H1 (cell line): Measurements from ENCODE around the gene HPD.

ENCODE experiments used
- EP300 ChIP-seq, 2 experiments: IDR thresholded peaks; 1 replicate in 1 of 2; 2 replicates in 1 of 2; pipeline ENCODE4 v1.6.1; 2011 to 2012; ENCODE audit warnings: low read depth in 2 of 2, low read length in 2 of 2, mild to moderate bottlenecking in 2 of 2, borderline replicate concordance in 1 of 2, inconsistent platforms in 1 of 2, moderate library complexity in 1 of 2
- EZH2 ChIP-seq: fragments of 200-600 bp; sonication (generic); IDR thresholded peaks from 2 replicates; pipeline ENCODE4 v1.7.1; 2012; ENCODE audit warnings: low read depth, mild to moderate bottlenecking, moderate library complexity, low read length, inconsistent platforms; ENCODE audit not compliant: severe bottlenecking
- GABPA ChIP-seq: IDR thresholded peaks from 2 replicates; pipeline ENCODE4 v1.6.1; 2011; ENCODE audit warnings: mild to moderate bottlenecking, low read length, moderate library complexity, borderline replicate concordance; ENCODE audit not compliant: insufficient read depth
- POLR2A ChIP-seq, 2 experiments: IDR thresholded peaks; 1 replicate in 1 of 2; 2 replicates in 1 of 2; pipeline ENCODE4 v1.6.1; 2011; ENCODE audit warnings: low read depth in 2 of 2, low read length in 2 of 2, mild to moderate bottlenecking in 2 of 2; ENCODE audit errors: control extremely low read depth in 1 of 2
- POLR2AphosphoS5 ChIP-seq: IDR thresholded peaks from 2 replicates; pipeline ENCODE4 v1.6.1; 2011; ENCODE audit warnings: low read depth, low read length
- SIN3A ChIP-seq, 2 experiments: IDR thresholded peaks in 1 of 2; conservative IDR thresholded peaks in 1 of 2; 2 replicates each; pipeline ENCODE4 v1.6.1; 2011 to 2012; ENCODE audit warnings: low read length in 2 of 2, improper control_type of control experiment in 1 of 2, low read depth in 1 of 2, mild to moderate bottlenecking in 1 of 2
- SIX5 ChIP-seq: IDR thresholded peaks from 2 replicates; pipeline ENCODE4 v1.6.1; 2011; ENCODE audit warnings: mild to moderate bottlenecking, low read depth, low read length
- TF ChIP-seq, protein P1 (sequence below), 3 experiments: IDR thresholded peaks; 1 replicate in 2 of 3; 2 replicates in 1 of 3; pipeline versions ENCODE4 v1.5.1 to v1.6.1; 2011; ENCODE audit warnings: low read length in 3 of 3, mild to moderate bottlenecking in 3 of 3, inconsistent platforms in 2 of 3, low read depth in 1 of 3, moderate library complexity in 1 of 3; ENCODE audit not compliant: insufficient read depth in 1 of 3; ENCODE audit errors: control extremely low read depth in 1 of 3
- TF ChIP-seq, protein P2 (sequence below): IDR thresholded peaks from 2 replicates; pipeline ENCODE4 v1.6.1; 2011; ENCODE audit warnings: low read depth, mild to moderate bottlenecking, low read length; ENCODE audit not compliant: insufficient read depth
- TF ChIP-seq, protein P3 (sequence below): IDR thresholded peaks from 2 replicates; pipeline ENCODE4 v1.6.1; 2011; ENCODE audit warnings: low read length, improper control_type of control experiment

DNA sequence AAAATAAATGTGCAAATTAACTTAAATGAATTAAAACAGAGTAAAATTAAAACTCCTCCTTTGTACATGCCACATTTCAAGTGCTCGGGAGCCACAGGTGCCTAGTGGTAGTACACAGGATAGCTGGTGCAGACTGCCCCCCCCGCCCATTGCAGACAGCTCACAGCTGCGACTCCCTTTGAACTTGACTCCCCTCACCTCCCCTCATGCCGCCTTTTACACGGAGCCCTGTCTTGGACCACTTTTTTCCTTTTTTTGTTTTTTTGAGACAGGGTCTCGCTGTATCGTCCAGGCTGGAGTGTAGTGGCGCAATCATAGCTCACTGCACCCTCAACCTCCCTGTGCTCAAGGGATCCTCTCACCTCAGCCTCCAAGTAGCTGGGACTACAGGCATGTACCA is 43.4 kb downstream of the HPD start:
- no peak for TF ChIP-seq POLR2A (IDR thresholded peaks at IDR 0.05; ENCODE audit: control extremely low read depth in 1 of 2, low read depth in 2 of 2, low read length in 2 of 2)
- TF ChIP-seq, protein P1, sequence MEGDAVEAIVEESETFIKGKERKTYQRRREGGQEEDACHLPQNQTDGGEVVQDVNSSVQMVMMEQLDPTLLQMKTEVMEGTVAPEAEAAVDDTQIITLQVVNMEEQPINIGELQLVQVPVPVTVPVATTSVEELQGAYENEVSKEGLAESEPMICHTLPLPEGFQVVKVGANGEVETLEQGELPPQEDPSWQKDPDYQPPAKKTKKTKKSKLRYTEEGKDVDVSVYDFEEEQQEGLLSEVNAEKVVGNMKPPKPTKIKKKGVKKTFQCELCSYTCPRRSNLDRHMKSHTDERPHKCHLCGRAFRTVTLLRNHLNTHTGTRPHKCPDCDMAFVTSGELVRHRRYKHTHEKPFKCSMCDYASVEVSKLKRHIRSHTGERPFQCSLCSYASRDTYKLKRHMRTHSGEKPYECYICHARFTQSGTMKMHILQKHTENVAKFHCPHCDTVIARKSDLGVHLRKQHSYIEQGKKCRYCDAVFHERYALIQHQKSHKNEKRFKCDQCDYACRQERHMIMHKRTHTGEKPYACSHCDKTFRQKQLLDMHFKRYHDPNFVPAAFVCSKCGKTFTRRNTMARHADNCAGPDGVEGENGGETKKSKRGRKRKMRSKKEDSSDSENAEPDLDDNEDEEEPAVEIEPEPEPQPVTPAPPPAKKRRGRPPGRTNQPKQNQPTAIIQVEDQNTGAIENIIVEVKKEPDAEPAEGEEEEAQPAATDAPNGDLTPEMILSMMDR (IDR thresholded peaks at IDR 0.05; ENCODE audit: control extremely low read depth in 1 of 3, insufficient read depth in 1 of 3, low read depth in 1 of 3, low read length in 3 of 3): no peak
- TF ChIP-seq, protein P2, sequence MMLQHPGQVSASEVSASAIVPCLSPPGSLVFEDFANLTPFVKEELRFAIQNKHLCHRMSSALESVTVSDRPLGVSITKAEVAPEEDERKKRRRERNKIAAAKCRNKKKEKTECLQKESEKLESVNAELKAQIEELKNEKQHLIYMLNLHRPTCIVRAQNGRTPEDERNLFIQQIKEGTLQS: no peak
- no peak for TF ChIP-seq SIX5
- no peak for TF ChIP-seq POLR2AphosphoS5
- no peak for TF ChIP-seq EP300 (IDR thresholded peaks at IDR 0.05; ENCODE audit: borderline replicate concordance in 1 of 2, low read depth in 2 of 2, low read length in 2 of 2)
- no peak for TF ChIP-seq SIN3A (conservative IDR thresholded peaks at IDR 0.05 in 1 of 2, IDR thresholded peaks at IDR 0.05 in 1 of 2; ENCODE audit: low read depth in 1 of 2, low read length in 2 of 2)
- TF ChIP-seq, protein P3, sequence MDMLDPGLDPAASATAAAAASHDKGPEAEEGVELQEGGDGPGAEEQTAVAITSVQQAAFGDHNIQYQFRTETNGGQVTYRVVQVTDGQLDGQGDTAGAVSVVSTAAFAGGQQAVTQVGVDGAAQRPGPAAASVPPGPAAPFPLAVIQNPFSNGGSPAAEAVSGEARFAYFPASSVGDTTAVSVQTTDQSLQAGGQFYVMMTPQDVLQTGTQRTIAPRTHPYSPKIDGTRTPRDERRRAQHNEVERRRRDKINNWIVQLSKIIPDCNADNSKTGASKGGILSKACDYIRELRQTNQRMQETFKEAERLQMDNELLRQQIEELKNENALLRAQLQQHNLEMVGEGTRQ: no peak
- no peak for TF ChIP-seq GABPA
- no peak for TF ChIP-seq EZH2
